ENCODE measurements around the gene ARRB2. TPM values are rescaled to one million over a fixed set of nuclear protein-coding genes. Genes with fewer than 3 reads are reported as not detected.

The ARRB2 gene
- 100 to 1,000 TPM in 3 of 4 donors, 10 to 100 TPM in 1; 43.8 to 131 (median 110) TPM for polyA plus RNA-seq
- long read RNA-seq, donor 1 = 0 reads
- long read RNA-seq, donor 2, partial matches to known transcripts = 0 of 8 reads
- long read RNA-seq, donor 2, other reads (novel, unspliced or antisense) = 0 of 8 reads
- long read RNA-seq, donor 3, transcript ARRB2-216 (14 exons, 1,348 nt) = minor isoform, 5 of 14 reads
- long read RNA-seq, donor 3, transcript ARRB2-209 (5 exons, 851 nt) = major isoform, 7 of 14 reads
- long read RNA-seq, donor 3, partial matches to known transcripts = 0 of 14 reads
- long read RNA-seq, donor 3, other reads (novel, unspliced or antisense) = 0 of 14 reads
- long read RNA-seq, donor 4 = 0 reads
- long read RNA-seq, donor 5, partial matches to known transcripts = 0 of 4 reads
- long read RNA-seq, donor 5, other reads (novel, unspliced or antisense) = 0 of 4 reads
- long read RNA-seq, donor 6, transcript ARRB2-209 (5 exons, 851 nt) = major isoform, 8 of 29 reads
- long read RNA-seq, donor 6, transcript ARRB2-201 (15 exons, 1,895 nt) = major isoform, 8 of 29 reads
- long read RNA-seq, donor 6, partial matches to known transcripts = 6 of 29 reads
- long read RNA-seq, donor 6, other reads (novel, unspliced or antisense) = 0 of 29 reads
- long read RNA-seq, donor 7, partial matches to known transcripts = 0 of 3 reads
- long read RNA-seq, donor 7, other reads (novel, unspliced or antisense) = 0 of 3 reads
- long read RNA-seq, donor 8 = 0 reads
- long read RNA-seq, donor 9, partial matches to known transcripts = 0 of 2 reads
- long read RNA-seq, donor 9, other reads (novel, unspliced or antisense) = 0 of 2 reads
- long read RNA-seq, donor 10, transcript ARRB2-201 (15 exons, 1,895 nt) = major isoform, 5 of 11 reads
- long read RNA-seq, donor 10, partial matches to known transcripts = 0 of 11 reads
- long read RNA-seq, donor 10, other reads (novel, unspliced or antisense) = 0 of 11 reads

DNA sequence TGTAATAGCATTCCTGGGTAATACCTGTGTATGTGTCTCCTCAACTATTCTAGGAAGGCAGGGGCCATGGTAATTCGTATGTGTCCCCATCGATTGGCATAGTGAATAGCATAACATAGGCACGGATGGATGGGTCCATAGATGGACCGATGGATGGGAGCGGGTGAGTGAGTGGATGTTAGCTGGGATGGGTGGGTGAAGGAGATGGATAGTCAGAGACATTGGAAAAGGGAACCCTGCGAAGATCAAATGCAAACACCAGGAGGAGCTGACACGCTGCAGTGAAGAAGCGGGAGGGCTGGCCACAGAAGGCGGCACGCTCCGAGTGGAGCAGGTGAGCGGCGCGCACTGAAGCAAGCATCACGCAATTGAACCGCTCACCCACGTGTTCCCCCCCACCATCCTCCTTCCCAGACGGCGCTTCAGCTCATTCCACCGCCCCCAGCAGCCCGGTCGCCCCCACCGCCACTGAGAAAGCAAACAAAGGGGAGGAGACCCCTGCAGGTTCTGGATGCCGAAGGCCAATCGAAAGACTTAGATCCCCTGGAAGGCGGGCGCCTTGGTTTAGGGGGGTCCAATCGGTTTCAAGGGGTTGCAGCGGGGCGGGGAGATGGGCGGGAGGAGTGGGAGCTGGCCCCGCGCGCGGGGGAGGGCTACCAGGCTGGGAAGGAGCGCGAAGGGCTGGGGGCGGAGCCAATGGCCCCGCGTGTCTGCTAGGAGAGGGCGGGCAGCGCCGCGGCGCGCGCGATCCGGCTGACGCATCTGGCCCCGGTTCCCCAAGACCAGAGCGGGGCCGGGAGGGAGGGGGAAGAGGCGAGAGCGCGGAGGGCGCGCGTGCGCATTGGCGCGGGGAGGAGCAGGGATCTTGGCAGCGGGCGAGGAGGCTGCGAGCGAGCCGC, at the start of gene ARRB2:
Gene ARRB2, plus strand, starts transcription at position 839 of the 899 bp plus-strand sequence. CDS start 90 bp downstream, outside the sequence.
- Histone ChIP-seq H3K27me3 (ENCODE audit: control insufficient read depth in 3 of 3, insufficient read depth in 3 of 3, low read length in 3 of 3) (no peaks in the 10 kb centered on the region), H3K27ac (ENCODE audit: low read depth in 1 of 3, low read length in 2 of 3) (peak within 1 kb of the TSS; percentile 92 to 96 (median 94)), H3K4me1 (ENCODE audit: control insufficient read depth in 3 of 3, insufficient read depth in 2 of 3, low read depth in 1 of 3, low read length in 2 of 3) (peaks cover 4 to 36% (median 11%) of the 10 kb centered on the region in 3 donors), H3K36me3 (ENCODE audit: control insufficient read depth in 3 of 3, insufficient read depth in 2 of 3, low read depth in 1 of 3, low read length in 3 of 3) (peaks cover 0 to 16% (median 0%) of the 10 kb centered on the region in 3 donors), H3K9me3 (ENCODE audit: control insufficient read depth in 2 of 2, insufficient read depth in 1 of 2, low read depth in 1 of 2, low read length in 1 of 2) (peaks cover 0 to 3% of the 10 kb centered on the region in 2 donors), H3K4me3 (ENCODE audit: low read depth in 1 of 3, low read length in 3 of 3) (peak within 1 kb of the TSS; percentile 75 to 88 (median 81))
- FAIRE-seq (no peak), DNase-seq (peak; percentile 98 to 100)
- WGBS, 3 donors = 0 to 1% (median 1%) methylated on average over 36 to 67 of the region's 67 CpGs

DNA sequence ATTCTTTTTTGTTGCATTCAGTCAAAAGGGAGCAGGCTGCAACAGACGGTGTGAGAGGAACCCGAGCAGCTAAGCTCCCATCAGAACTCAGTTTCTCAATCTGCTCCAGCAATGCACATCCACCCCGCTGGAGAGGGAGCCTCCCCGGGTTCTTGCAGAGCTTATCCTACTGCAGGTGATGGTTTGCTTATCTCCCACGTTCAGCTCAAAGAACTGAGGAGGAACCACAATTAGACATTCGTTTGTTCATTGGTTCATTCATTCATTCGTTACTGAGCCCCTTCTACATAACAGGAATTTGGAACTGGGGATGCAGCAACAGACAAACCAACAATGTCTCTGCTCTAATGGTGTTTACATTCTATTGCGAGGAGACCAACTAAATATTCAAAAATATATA, 46.7 kb upstream of the ARRB2 start:
- Histone ChIP-seq H3K27ac (ENCODE audit: low read depth in 1 of 3, low read length in 2 of 3) (no peak overlapping the region), H3K9me3 (ENCODE audit: control insufficient read depth in 2 of 2, insufficient read depth in 1 of 2, low read depth in 1 of 2, low read length in 1 of 2) (no peaks in the 10 kb centered on the region), H3K4me3 (ENCODE audit: low read depth in 1 of 3, low read length in 3 of 3) (no peak overlapping the region), H3K4me1 (ENCODE audit: control insufficient read depth in 3 of 3, insufficient read depth in 2 of 3, low read depth in 1 of 3, low read length in 2 of 3) (no peaks in the 10 kb centered on the region), H3K36me3 (ENCODE audit: control insufficient read depth in 3 of 3, insufficient read depth in 2 of 3, low read depth in 1 of 3, low read length in 3 of 3) (no peaks in the 10 kb centered on the region), H3K27me3 (ENCODE audit: control insufficient read depth in 3 of 3, insufficient read depth in 3 of 3, low read length in 3 of 3) (peaks cover 0 to 21% (median 0%) of the 10 kb centered on the region in 3 donors)
- FAIRE-seq = no peak
- WGBS, 3 donors = 68 to 76% (median 76%) methylated on average over 8 of the region's 8 CpGs
- no peak for DNase-seq

DNA sequence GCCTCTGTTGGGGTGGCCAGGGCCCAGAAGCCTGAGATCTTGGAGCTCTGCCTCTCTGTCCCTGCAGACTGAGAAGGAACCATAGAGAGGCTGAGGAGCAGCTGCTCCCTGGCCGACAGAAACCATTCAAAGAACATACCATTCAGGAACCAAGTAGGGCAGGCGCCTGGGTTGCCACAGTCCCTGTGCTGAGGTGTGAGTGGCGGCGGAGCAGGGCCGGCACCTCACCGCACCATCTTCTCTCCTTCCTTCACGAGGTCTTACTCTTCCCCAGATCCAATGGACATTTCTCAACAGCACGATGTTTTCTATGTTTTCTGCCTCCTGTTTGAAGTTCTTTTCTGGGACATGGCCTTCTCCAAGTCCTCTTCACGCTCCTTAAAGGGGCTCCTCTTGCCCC, 46.2 kb upstream of the ARRB2 start:
- no peak overlapping the region for H3K27ac ChIP-seq (ENCODE audit: low read depth in 1 of 3, low read length in 2 of 3)
- WGBS, 3 donors = 81 to 86% (median 82%) methylated on average over 9 of the region's 9 CpGs
- DNase-seq (no peak), FAIRE-seq (no peak)
- no peaks in the 10 kb centered on the region for H3K4me1 ChIP-seq (ENCODE audit: control insufficient read depth in 3 of 3, insufficient read depth in 2 of 3, low read depth in 1 of 3, low read length in 2 of 3)
- H3K36me3 ChIP-seq (ENCODE audit: control insufficient read depth in 3 of 3, insufficient read depth in 2 of 3, low read depth in 1 of 3, low read length in 3 of 3) = no peaks in the 10 kb centered on the region
- H3K27me3 ChIP-seq (ENCODE audit: control insufficient read depth in 3 of 3, insufficient read depth in 3 of 3, low read length in 3 of 3) = peaks cover 0 to 21% (median 0%) of the 10 kb centered on the region in 3 donors
- H3K9me3 ChIP-seq (ENCODE audit: control insufficient read depth in 2 of 2, insufficient read depth in 1 of 2, low read depth in 1 of 2, low read length in 1 of 2) = no peaks in the 10 kb centered on the region
- no peak overlapping the region for H3K4me3 ChIP-seq (ENCODE audit: low read depth in 1 of 3, low read length in 3 of 3)

DNA sequence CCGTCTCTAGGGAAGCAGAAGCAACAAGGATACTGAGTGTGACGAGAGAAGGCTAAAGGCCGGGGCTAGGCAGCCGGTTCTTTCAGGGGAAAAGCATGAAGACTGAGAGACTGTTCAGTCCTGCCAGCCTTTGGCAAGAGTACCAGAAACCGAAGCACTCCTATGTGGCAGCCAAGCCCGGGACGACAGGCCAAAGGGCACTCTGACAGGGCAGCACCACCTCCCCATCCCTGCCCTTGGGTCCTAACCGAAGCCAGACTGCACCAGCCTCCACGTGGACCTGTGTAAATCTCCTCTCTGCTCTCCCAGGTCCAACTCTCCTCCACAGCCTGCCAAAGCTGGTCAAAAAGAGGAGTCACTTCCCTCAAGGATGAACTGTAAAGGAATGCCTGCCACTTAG, 45.4 kb upstream of the ARRB2 start:
- 19 to 54% (median 31%) methylated on average over 9 of the region's 9 CpGs for WGBS, 3 donors
- DNase-seq (peak in 1 of 2 donors; percentile 77), FAIRE-seq (no peak)
- no peak overlapping the region for H3K27ac ChIP-seq (ENCODE audit: low read depth in 1 of 3, low read length in 2 of 3)
- no peaks in the 10 kb centered on the region for H3K9me3 ChIP-seq (ENCODE audit: control insufficient read depth in 2 of 2, insufficient read depth in 1 of 2, low read depth in 1 of 2, low read length in 1 of 2)
- no peak overlapping the region for H3K4me3 ChIP-seq (ENCODE audit: low read depth in 1 of 3, low read length in 3 of 3)
- peaks cover 0 to 21% (median 0%) of the 10 kb centered on the region in 3 donors for H3K27me3 ChIP-seq (ENCODE audit: control insufficient read depth in 3 of 3, insufficient read depth in 3 of 3, low read length in 3 of 3)
- H3K4me1 ChIP-seq (ENCODE audit: control insufficient read depth in 3 of 3, insufficient read depth in 2 of 3, low read depth in 1 of 3, low read length in 2 of 3) = no peaks in the 10 kb centered on the region
- no peaks in the 10 kb centered on the region for H3K36me3 ChIP-seq (ENCODE audit: control insufficient read depth in 3 of 3, insufficient read depth in 2 of 3, low read depth in 1 of 3, low read length in 3 of 3)

DNA sequence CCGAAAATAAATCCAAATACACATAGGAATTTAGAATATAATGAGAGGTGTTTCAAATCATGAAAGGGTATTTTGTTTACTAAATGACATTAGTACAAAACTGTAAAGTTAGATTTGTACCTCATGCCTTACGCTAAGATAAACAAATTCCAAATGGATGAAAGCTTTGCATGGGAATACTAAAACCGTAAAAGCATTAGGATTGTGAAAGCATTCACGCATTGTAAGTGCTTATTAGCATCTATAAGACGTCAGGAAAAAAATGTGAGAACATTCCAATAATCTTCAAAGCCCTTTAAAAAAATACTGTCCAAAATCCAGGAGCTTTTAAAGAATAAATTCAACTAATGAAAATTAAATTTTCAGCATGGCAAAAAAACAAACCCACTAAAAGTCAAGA, 44.1 kb upstream of the ARRB2 start:
- no peak for FAIRE-seq
- WGBS, 3 donors = 70 to 77% (median 77%) methylated on average over 5 of the region's 5 CpGs
- H3K9me3 ChIP-seq (ENCODE audit: control insufficient read depth in 2 of 2, insufficient read depth in 1 of 2, low read depth in 1 of 2, low read length in 1 of 2) = no peaks in the 10 kb centered on the region
- H3K27ac ChIP-seq (ENCODE audit: low read depth in 1 of 3, low read length in 2 of 3) = no peak overlapping the region
- peaks cover 0 to 11% (median 3%) of the 10 kb centered on the region in 3 donors for H3K36me3 ChIP-seq (ENCODE audit: control insufficient read depth in 3 of 3, insufficient read depth in 2 of 3, low read depth in 1 of 3, low read length in 3 of 3)
- no peak overlapping the region for H3K4me3 ChIP-seq (ENCODE audit: low read depth in 1 of 3, low read length in 3 of 3)
- DNase-seq = no peak
- H3K27me3 ChIP-seq (ENCODE audit: control insufficient read depth in 3 of 3, insufficient read depth in 3 of 3, low read length in 3 of 3) = peaks cover 0 to 21% (median 0%) of the 10 kb centered on the region in 3 donors
- no peaks in the 10 kb centered on the region for H3K4me1 ChIP-seq (ENCODE audit: control insufficient read depth in 3 of 3, insufficient read depth in 2 of 3, low read depth in 1 of 3, low read length in 2 of 3)

DNA sequence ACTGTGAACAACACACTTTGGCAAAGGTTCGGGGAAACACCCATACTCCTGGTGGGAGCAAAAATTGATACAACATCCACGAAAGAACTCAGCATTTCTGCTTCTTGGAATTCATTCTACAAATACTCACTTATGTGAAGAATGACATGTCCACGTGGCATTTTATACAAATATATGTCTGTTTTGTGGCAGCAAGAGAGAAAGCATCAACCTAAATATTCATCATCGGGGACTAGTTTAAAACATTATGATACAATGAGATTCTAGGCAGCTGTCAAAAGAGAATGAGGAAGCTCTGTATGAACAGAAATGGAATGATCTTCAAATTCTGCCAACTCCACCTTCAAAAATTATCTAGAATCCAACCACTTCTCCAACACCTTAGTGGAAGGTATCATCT, 43.3 kb upstream of the ARRB2 start:
- Histone ChIP-seq H3K27ac (ENCODE audit: low read depth in 1 of 3, low read length in 2 of 3) (no peak overlapping the region), H3K9me3 (ENCODE audit: control insufficient read depth in 2 of 2, insufficient read depth in 1 of 2, low read depth in 1 of 2, low read length in 1 of 2) (no peaks in the 10 kb centered on the region), H3K36me3 (ENCODE audit: control insufficient read depth in 3 of 3, insufficient read depth in 2 of 3, low read depth in 1 of 3, low read length in 3 of 3) (peaks cover 0 to 19% (median 3%) of the 10 kb centered on the region in 3 donors), H3K27me3 (ENCODE audit: control insufficient read depth in 3 of 3, insufficient read depth in 3 of 3, low read length in 3 of 3) (peaks cover 0 to 21% (median 0%) of the 10 kb centered on the region in 3 donors), H3K4me3 (ENCODE audit: low read depth in 1 of 3, low read length in 3 of 3) (no peak overlapping the region), H3K4me1 (ENCODE audit: control insufficient read depth in 3 of 3, insufficient read depth in 2 of 3, low read depth in 1 of 3, low read length in 2 of 3) (no peaks in the 10 kb centered on the region)
- no peak for DNase-seq
- 71 to 79% (median 72%) methylated on average over 4 of the region's 4 CpGs for WGBS, 3 donors
- no peak for FAIRE-seq

DNA sequence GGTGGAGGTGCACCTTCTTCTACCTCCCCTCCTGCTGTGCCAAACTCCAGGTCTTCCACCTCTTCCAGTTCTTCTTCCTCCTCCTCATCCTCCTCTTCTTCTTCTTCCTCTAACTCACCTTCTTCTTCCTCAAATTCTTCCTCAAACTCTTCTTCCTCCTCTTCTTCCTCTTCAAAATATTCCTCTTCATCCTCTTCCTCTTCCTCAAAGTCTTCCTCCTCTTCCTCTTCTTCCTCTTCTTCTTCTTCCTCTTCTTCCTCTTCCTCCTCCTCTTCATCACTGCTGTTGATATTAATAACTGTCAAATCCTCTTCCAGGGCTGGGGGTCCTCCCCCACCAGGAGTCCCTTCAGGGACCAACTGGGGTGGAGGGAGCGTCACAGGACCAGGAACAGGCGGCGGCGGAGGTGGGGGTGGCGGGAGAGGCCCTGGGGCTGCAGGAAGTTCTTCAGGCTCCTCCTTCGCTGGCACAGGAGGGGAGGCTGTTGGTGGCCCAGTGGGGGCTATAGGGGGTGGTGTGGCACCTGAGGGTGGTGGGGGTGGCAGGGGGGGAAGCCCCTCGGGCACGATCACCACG, 38.3 kb upstream of the ARRB2 start:
- H3K27ac ChIP-seq (ENCODE audit: low read depth in 1 of 3, low read length in 2 of 3) = no peak overlapping the region
- no peak for DNase-seq

More for the DNA sequence above, 38.3 kb upstream of the ARRB2 start:
- Histone ChIP-seq H3K27me3 (ENCODE audit: control insufficient read depth in 3 of 3, insufficient read depth in 3 of 3, low read length in 3 of 3) (no peaks in the 10 kb centered on the region), H3K9me3 (ENCODE audit: control insufficient read depth in 2 of 2, insufficient read depth in 1 of 2, low read depth in 1 of 2, low read length in 1 of 2) (no peaks in the 10 kb centered on the region), H3K4me1 (ENCODE audit: control insufficient read depth in 3 of 3, insufficient read depth in 2 of 3, low read depth in 1 of 3, low read length in 2 of 3) (peaks cover 0 to 22% (median 0%) of the 10 kb centered on the region in 3 donors), H3K4me3 (ENCODE audit: low read depth in 1 of 3, low read length in 3 of 3) (no peak overlapping the region), H3K36me3 (ENCODE audit: control insufficient read depth in 3 of 3, insufficient read depth in 2 of 3, low read depth in 1 of 3, low read length in 3 of 3) (peaks cover 17 to 66% (median 20%) of the 10 kb centered on the region in 3 donors)
- no peak for FAIRE-seq
- WGBS, 3 donors = 92% methylated on average over 9 of the region's 9 CpGs

All from small intestine (tissue), 16 donors.